ENCODE measurements around the gene MAFF. TPM values are rescaled to one million over a fixed set of nuclear protein-coding genes. Genes with fewer than 3 reads are reported as not detected.

MAFF gene
- total RNA-seq, 2 donors from 2014 or later, result 4.7 to 5.5 TPM

- Histone ChIP-seq H3K4me3 (ENCODE audit: low read length) (no peak overlapping the region), H3K4me1 (ENCODE audit: control insufficient read depth, insufficient read depth, low read length) (no peaks in the 10 kb centered on the region), H3K36me3 (ENCODE audit: control insufficient read depth, insufficient read depth, low read length) (peaks cover 16% of the 10 kb centered on the region), H3K9me3 (ENCODE audit: control insufficient read depth, low read length) (no peaks in the 10 kb centered on the region), H3K9ac (ENCODE audit: extremely low read depth, low read length, poor library complexity, severe bottlenecking) (no peak overlapping the region), H3K27me3 (ENCODE audit: control insufficient read depth, insufficient read depth, low read length, poor library complexity, severe bottlenecking) (no peaks in the 10 kb centered on the region), H3K27ac (ENCODE audit: low read depth, low read length) (no peak overlapping the region)
- no peak for DNase-seq
- WGBS, 2 experiments (ENCODE audit: insufficient coverage in 1 of 2, insufficient read length in 1 of 2), result 90 to 96% methylated on average over 5 to 7 of the region's 7 CpGs
- TF ChIP-seq CTCF (conservative IDR thresholded peaks at IDR 0.05), result no peak
- Mint-ChIP-seq H3K4me1 (no peaks in the 10 kb centered on the region), H3K9me3 (no peaks in the 10 kb centered on the region), H3K4me3 (no peak overlapping the region), H3K27me3 (ENCODE audit: insufficient read depth) (no peaks in the 10 kb centered on the region), H3K27ac (no peak overlapping the region), H3K36me3 (ENCODE audit: low read depth) (peaks cover 52% of the 10 kb centered on the region)
Measured at GRCh38 chr22:38164551-38164918, 37.3 kb upstream of the MAFF start.

GRCh38 chr22:38165922-38166593 lies 35.7 kb upstream of the MAFF start:
- no peaks in the 10 kb centered on the region for H3K9me3 ChIP-seq (ENCODE audit: control insufficient read depth, low read length)
- H3K27me3 ChIP-seq (ENCODE audit: control insufficient read depth, insufficient read depth, low read length, poor library complexity, severe bottlenecking), result no peaks in the 10 kb centered on the region
- no peaks in the 10 kb centered on the region for H3K4me1 Mint-ChIP-seq
- H3K36me3 Mint-ChIP-seq (ENCODE audit: low read depth), result peaks cover 50% of the 10 kb centered on the region
- no peaks in the 10 kb centered on the region for H3K9me3 Mint-ChIP-seq
- H3K36me3 ChIP-seq (ENCODE audit: control insufficient read depth, insufficient read depth, low read length), result peaks cover 15% of the 10 kb centered on the region
- no peak overlapping the region for H3K9ac ChIP-seq (ENCODE audit: extremely low read depth, low read length, poor library complexity, severe bottlenecking)
- H3K27me3 Mint-ChIP-seq (ENCODE audit: insufficient read depth), result no peaks in the 10 kb centered on the region
- TF ChIP-seq CTCF (conservative IDR thresholded peaks at IDR 0.05), result no peak
- H3K4me3 Mint-ChIP-seq, result no peak overlapping the region
- WGBS, 2 experiments (ENCODE audit: insufficient coverage in 1 of 2, insufficient read length in 1 of 2), result 91 to 95% methylated on average over 9 to 13 of the region's 13 CpGs
- no peak for DNase-seq
- H3K4me3 ChIP-seq (ENCODE audit: low read length), result no peak overlapping the region
- H3K27ac Mint-ChIP-seq, result no peak overlapping the region
- H3K4me1 ChIP-seq (ENCODE audit: control insufficient read depth, insufficient read depth, low read length), result no peaks in the 10 kb centered on the region
- no peak overlapping the region for H3K27ac ChIP-seq (ENCODE audit: low read depth, low read length)

GRCh38 chr22:38167988-38168407 lies 33.8 kb upstream of the MAFF start:
- 82 to 91% methylated on average over 2 to 7 of the region's 7 CpGs for WGBS, 2 experiments (ENCODE audit: insufficient coverage in 1 of 2, insufficient read length in 1 of 2)
- Histone ChIP-seq H3K27ac (ENCODE audit: low read depth, low read length) (no peak overlapping the region), H3K9ac (ENCODE audit: extremely low read depth, low read length, poor library complexity, severe bottlenecking) (no peak overlapping the region), H3K27me3 (ENCODE audit: control insufficient read depth, insufficient read depth, low read length, poor library complexity, severe bottlenecking) (no peaks in the 10 kb centered on the region), H3K4me3 (ENCODE audit: low read length) (no peak overlapping the region), H3K4me1 (ENCODE audit: control insufficient read depth, insufficient read depth, low read length) (no peaks in the 10 kb centered on the region), H3K36me3 (ENCODE audit: control insufficient read depth, insufficient read depth, low read length) (peaks cover 10% of the 10 kb centered on the region), H3K9me3 (ENCODE audit: control insufficient read depth, low read length) (no peaks in the 10 kb centered on the region)
- H3K4me1 Mint-ChIP-seq, result no peaks in the 10 kb centered on the region
- H3K9me3 Mint-ChIP-seq, result no peaks in the 10 kb centered on the region
- no peak overlapping the region for H3K4me3 Mint-ChIP-seq
- peaks cover 37% of the 10 kb centered on the region for H3K36me3 Mint-ChIP-seq (ENCODE audit: low read depth)
- peak overlapping the region; percentile 28 for H3K27ac Mint-ChIP-seq
- H3K27me3 Mint-ChIP-seq (ENCODE audit: insufficient read depth), result no peaks in the 10 kb centered on the region
- DNase-seq, result no peak
- TF ChIP-seq CTCF (conservative IDR thresholded peaks at IDR 0.05), result no peak

Data from endodermal cell (in vitro differentiated cells).